ENCODE measurements around the gene CXCL6. TPM values are rescaled to one million over a fixed set of nuclear protein-coding genes. Genes with fewer than 3 reads are reported as not detected.

CXCL6 gene
- polyA plus RNA-seq, 1 experiment = 0.12 TPM

GRCh38 chr4:73885574-73886267, 49.2 kb downstream of the CXCL6 start:
- Histone ChIP-seq H3K4me3 (ENCODE audit: low read depth, low read length) (no peak overlapping the region), H3K27me3 (ENCODE audit: control insufficient read depth, insufficient read depth, low read length) (no peaks in the 10 kb centered on the region), H3K36me3 (ENCODE audit: control insufficient read depth, insufficient read depth, low read length) (no peaks in the 10 kb centered on the region)
- DNase-seq (ENCODE audit: low read depth) = no peak
- ChIA-PET POLR2A (interaction anchor here (0.6 kb wide), 1 partner anchor 171 kb away, joined by 6 read pairs; no protein-coding TSS in a partner anchor), CTCF (interaction anchor here (1.4 kb wide), 1 partner anchor 153 kb away, joined by 3 read pairs; the partner anchor contains the start of gene CXCL3)
- TF ChIP-seq CTCF (IDR thresholded peaks at IDR 0.05; ENCODE audit: insufficient read depth, low read depth, low read length) = no peak

Other genes with a start within 250 kb of the CXCL6 start
- gene RASSF6, start 216.2 kb upstream of the CXCL6 start, polyA plus RNA-seq (2011; rRNA removed) = not detected in 2 replicates
- 1.0 and 1.1 TPM in 2 replicates for gene CXCL8, start 96.1 kb upstream of the CXCL6 start, polyA plus RNA-seq (2011; rRNA removed)
- not detected in 2 replicates for gene PF4V1, start 16.6 kb downstream of the CXCL6 start, polyA plus RNA-seq (2011; rRNA removed)
- 0.53 and 1.0 TPM in 2 replicates for gene CXCL1, start 32.7 kb downstream of the CXCL6 start, polyA plus RNA-seq (2011; rRNA removed)
- gene PF4, start 145.3 kb downstream of the CXCL6 start, polyA plus RNA-seq (2011; rRNA removed) = not detected in 2 replicates
- not detected in 2 replicates for gene PPBP, start 151.5 kb downstream of the CXCL6 start, polyA plus RNA-seq (2011; rRNA removed)
- 0.18 and 0.23 TPM in 2 replicates for gene CXCL5, start 162.0 kb downstream of the CXCL6 start, polyA plus RNA-seq (2011; rRNA removed)
- gene CXCL3, start 202.0 kb downstream of the CXCL6 start, polyA plus RNA-seq (2011; rRNA removed) = 0.18 and 0.47 TPM in 2 replicates

Data from BJ (cell line).